Transverse colon (tissue), 4 donors: ENCODE data around the gene FREY1. TPM values are rescaled to one million over a fixed set of nuclear protein-coding genes. Genes with fewer than 3 reads are reported as not detected.

ENCODE experiments used
- DNase-seq: peaks from one replicate; pipeline ENCODE4 v3.0.0-alpha.2; 2019
- H3K27ac ChIP-seq, 4 donors: fragments of 200-600 bp; sonication (generic); 2 replicates each; pipeline ENCODE4 v1.5.1; 2016 to 2018; ENCODE audit warnings: inconsistent platforms in 4 of 4
- H3K27me3 ChIP-seq: fragments of 200-600 bp; sonication (generic); 2 replicates; pipeline ENCODE4 v1.5.1; 2017; ENCODE audit warnings: inconsistent platforms
- H3K36me3 ChIP-seq, 4 donors: fragments of 200-600 bp; sonication (generic); 2 replicates each; pipeline ENCODE4 v1.5.1; 2017 to 2019; ENCODE audit warnings: inconsistent platforms in 4 of 4
- H3K4me1 ChIP-seq, 4 donors: fragments of 200-600 bp; sonication (generic); 2 replicates each; pipeline ENCODE4 v1.5.1; 2017 to 2020; ENCODE audit warnings: inconsistent platforms in 4 of 4
- H3K4me3 ChIP-seq, 4 donors: fragments of 200-600 bp; sonication (generic); 1 replicate in 1 of 4; 2 replicates in 3 of 4; pipeline versions ENCODE4 v1.5.1 to v1.6.1; 2017 to 2019; ENCODE audit warnings: inconsistent platforms in 4 of 4
- H3K9me3 ChIP-seq, 2 donors: fragments of 200-600 bp; sonication (generic); 2 replicates each; pipeline ENCODE4 v1.5.1; 2017 to 2019; ENCODE audit warnings: inconsistent platforms in 2 of 2
- EP300 ChIP-seq: sonication (generic); formaldehyde crosslinking; IDR thresholded peaks from one replicate; pipeline ENCODE4 v1.6.1; 2017; ENCODE audit warnings: antibody characterized with exemption, low read depth
- POLR2A ChIP-seq: fragments of 450-650 bp; IDR thresholded peaks from one replicate; pipeline ENCODE4 v1.6.1; 2016; ENCODE audit warnings: antibody characterized with exemption, mild to moderate bottlenecking, moderate library complexity
- POLR2AphosphoS5 ChIP-seq, 3 donors: sonication (generic); formaldehyde crosslinking; IDR thresholded peaks; one replicate each; pipeline ENCODE4 v1.6.1; 2016; ENCODE audit warnings: antibody characterized with exemption in 3 of 3
- WGBS, 2 donors: methylation state at CpG; one replicate each; pipeline ENCODE4 v1.1.5; 2018; ENCODE audit warnings: low coverage in 1 of 2; 5-methylcytosine and 5-hydroxymethylcytosine counted together
- in situ Hi-C, 4 donors: fragments of 200-750 bp; cut with MboI; loops; one replicate each; pipeline versions ENCODE4 v1.15.0 to v1.15.1; 2017; ENCODE audit warnings: low sequenced_read_pairs in 3 of 4, low pct_ligation_motif_present in 1 of 4, low pct_unique_long_range_greater_than_20kb in 1 of 4
- intact Hi-C: fragments of 100-400 bp; cut with DNase I; formaldehyde crosslinking; loops from one replicate; pipeline ENCODE4 v1.15.1; 2023; ENCODE audit warnings: low total_unique reads
- total RNA-seq, 4 donors: library from RNA; depleted of rRNA; stranded (reverse); fragments of >200 nt; gene quantifications; one replicate each; pipeline ENCODE4 v1.1.0, GENCODE V29; 2016
- TF ChIP-seq, protein P1 (sequence below), 5 experiments: fragments of 200-600 bp in 3 of 5; fragments of 450-650 bp in 2 of 5; sonication (generic) in 3 of 5; IDR thresholded peaks; 1 replicate in 2 of 5; 2 replicates in 3 of 5; pipeline ENCODE4 v1.5.1; 2016 to 2017; ENCODE audit warnings: antibody characterized with exemption in 5 of 5, inconsistent platforms in 3 of 5, mild to moderate bottlenecking in 2 of 5, moderate library complexity in 1 of 5

The FREY1 gene
- total RNA-seq, 4 donors from 2014 or later, result 0.82 to 2.7 TPM; not detected in 2

DNA sequence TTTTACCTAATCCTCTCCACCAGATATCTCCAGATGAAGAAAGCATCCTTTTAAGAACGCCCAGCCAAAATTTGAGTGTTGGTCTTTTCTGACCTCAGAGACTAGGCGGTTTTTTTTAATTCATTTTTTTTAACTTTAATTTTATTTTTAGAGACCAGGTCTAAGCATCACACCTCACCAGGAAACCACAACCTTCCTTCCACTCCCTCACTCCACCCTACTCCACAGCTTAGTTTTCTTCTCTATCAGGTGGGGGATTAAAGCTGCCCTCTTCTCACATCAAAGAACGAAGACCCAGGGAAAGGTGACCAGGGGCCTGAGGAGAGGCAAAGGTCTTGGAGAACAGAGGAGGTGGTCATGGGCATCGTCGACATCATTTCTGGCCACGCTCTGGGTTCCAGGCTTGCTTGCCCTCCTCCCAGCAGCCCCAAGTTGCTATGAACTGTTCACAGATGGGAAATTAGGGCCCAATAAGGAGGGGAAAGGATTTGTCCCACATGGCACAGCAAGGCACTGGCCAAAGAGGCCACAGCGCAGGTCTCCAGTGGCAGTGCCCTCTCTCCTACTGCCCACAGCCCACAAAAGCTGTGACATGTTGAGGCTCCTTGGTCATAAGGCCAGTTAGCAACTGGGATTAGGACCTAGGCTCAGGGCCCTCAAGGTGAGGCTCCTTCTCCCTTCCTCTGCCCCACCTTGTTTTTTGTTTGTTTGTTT lies 12.0 kb upstream of the FREY1 start:
- in situ Hi-C loops, result loop anchor here in 1 of 4 donors (10.0 kb wide), 1 partner anchor 64 kb away; no protein-coding TSS in a partner anchor
- H3K27me3 ChIP-seq, result peaks cover 28% of the 10 kb centered on the region
- H3K9me3 ChIP-seq, result no peaks in the 10 kb centered on the region
- TF ChIP-seq, protein P1, sequence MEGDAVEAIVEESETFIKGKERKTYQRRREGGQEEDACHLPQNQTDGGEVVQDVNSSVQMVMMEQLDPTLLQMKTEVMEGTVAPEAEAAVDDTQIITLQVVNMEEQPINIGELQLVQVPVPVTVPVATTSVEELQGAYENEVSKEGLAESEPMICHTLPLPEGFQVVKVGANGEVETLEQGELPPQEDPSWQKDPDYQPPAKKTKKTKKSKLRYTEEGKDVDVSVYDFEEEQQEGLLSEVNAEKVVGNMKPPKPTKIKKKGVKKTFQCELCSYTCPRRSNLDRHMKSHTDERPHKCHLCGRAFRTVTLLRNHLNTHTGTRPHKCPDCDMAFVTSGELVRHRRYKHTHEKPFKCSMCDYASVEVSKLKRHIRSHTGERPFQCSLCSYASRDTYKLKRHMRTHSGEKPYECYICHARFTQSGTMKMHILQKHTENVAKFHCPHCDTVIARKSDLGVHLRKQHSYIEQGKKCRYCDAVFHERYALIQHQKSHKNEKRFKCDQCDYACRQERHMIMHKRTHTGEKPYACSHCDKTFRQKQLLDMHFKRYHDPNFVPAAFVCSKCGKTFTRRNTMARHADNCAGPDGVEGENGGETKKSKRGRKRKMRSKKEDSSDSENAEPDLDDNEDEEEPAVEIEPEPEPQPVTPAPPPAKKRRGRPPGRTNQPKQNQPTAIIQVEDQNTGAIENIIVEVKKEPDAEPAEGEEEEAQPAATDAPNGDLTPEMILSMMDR (IDR thresholded peaks at IDR 0.05), result no peak
- TF ChIP-seq EP300, result no peak
- no peak for TF ChIP-seq POLR2AphosphoS5 (IDR thresholded peaks at IDR 0.05)
- TF ChIP-seq POLR2A, result no peak
- DNase-seq, result no peak
- peak overlapping the region; percentile 88 to 97 (median 92) for H3K27ac ChIP-seq
- peaks cover 21 to 39% (median 29%) of the 10 kb centered on the region in 4 donors for H3K4me1 ChIP-seq
- peak overlapping the region in 2 of 4 donors; percentile 87 to 93 for H3K4me3 ChIP-seq
- intact Hi-C loops, result loop anchor here (2.0 kb wide), 1 partner anchor 76 kb away; no protein-coding TSS in a partner anchor
- peaks cover 0 to 10% (median 1%) of the 10 kb centered on the region in 4 donors for H3K36me3 ChIP-seq
- WGBS, 2 donors, result 45 to 61% methylated on average over 6 to 7 of the region's 7 CpGs

- peak; percentile 91 to 93 (median 91) for TF ChIP-seq POLR2AphosphoS5 (IDR thresholded peaks at IDR 0.05)
- TF ChIP-seq, protein P1 (IDR thresholded peaks at IDR 0.05), result no peak
- peak; percentile 59 for TF ChIP-seq POLR2A
- no peak for TF ChIP-seq EP300
- in situ Hi-C loops (loop anchor here in 1 of 4 donors (10.0 kb wide), 1 partner anchor 64 kb away; no protein-coding TSS in a partner anchor), intact Hi-C loops (loop anchor here (2.0 kb wide), 1 partner anchor 76 kb away; no protein-coding TSS in a partner anchor)
- Histone ChIP-seq H3K4me1 (peaks cover 21 to 39% (median 29%) of the 10 kb centered on the region in 4 donors), H3K36me3 (peaks cover 0 to 17% (median 4%) of the 10 kb centered on the region in 4 donors), H3K27me3 (peaks cover 25% of the 10 kb centered on the region), H3K9me3 (no peaks in the 10 kb centered on the region), H3K27ac (peak overlapping the region; percentile 88 to 97 (median 92)), H3K4me3 (peak overlapping the region; percentile 46 to 93 (median 84))
- peak; percentile 90 for DNase-seq
- WGBS, 2 donors, result 0% methylated on average over 38 of the region's 38 CpGs; no CpG with 5 or more reads in 1 of the 2 donors
These were observed 11.4 kb upstream of the FREY1 start for GRCh38 chr11:45918331-45918941.

DNA sequence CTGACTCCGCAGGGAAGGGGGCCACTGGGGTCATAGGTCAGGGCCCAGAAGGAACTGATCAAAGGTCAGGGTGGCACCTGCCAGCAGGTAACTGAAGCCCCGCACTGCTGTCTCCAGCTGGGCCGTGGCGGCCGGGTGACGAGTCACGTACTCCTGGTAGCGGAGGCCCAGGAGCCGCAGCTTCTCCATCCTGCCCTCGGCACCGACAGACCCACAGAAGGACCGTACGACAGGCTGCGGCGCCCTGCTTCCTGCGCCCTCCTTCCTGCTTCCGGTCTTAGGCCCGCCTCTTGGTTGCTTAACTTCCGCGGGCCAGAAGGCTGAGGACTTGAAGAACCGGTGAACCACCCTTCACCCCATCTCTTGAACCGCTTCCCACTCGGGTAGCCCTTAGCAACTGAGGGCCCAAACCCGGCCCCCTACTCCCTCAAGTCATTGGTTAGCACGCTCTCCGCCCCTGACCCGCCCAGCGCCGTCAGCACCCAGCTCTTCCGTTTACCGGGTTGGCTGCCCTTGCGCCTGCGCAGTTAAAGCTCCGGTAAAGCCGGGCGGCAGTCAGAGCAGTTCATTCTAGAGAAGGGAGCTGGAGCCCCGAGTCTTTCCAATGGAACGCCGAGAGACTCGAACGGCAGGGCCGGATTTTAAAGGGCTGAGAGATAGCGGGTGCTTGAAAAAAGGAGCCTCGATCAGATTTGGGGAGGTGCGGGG lies 10.7 kb upstream of the FREY1 start, which contains the start of gene PEX16:
TSS of gene PEX16 (minus strand) at position 255 of the 708 bp plus-strand sequence. CDS start at position 189, 66 bp downstream.
- 0% methylated on average over 45 of the region's 45 CpGs; no CpG with 5 or more reads in 1 of the 2 donors for WGBS, 2 donors
- peak within 1 kb of the TSS; percentile 46 to 93 (median 84) for H3K4me3 ChIP-seq
- peaks cover 18% of the 10 kb centered on the region for H3K27me3 ChIP-seq
- peaks cover 21 to 34% (median 23%) of the 10 kb centered on the region in 4 donors for H3K4me1 ChIP-seq
- no peaks in the 10 kb centered on the region for H3K9me3 ChIP-seq
- intact Hi-C loops, result loop anchor here (2.0 kb wide), 1 partner anchor 75 kb away; no protein-coding TSS in a partner anchor
- H3K27ac ChIP-seq, result peak within 1 kb of the TSS; percentile 88 to 97 (median 92)
- H3K36me3 ChIP-seq, result peaks cover 0 to 22% (median 6%) of the 10 kb centered on the region in 4 donors
- peak; percentile 97 for DNase-seq
- TF ChIP-seq EP300, result no peak
- peak; percentile 82 to 95 (median 93) for TF ChIP-seq POLR2AphosphoS5 (IDR thresholded peaks at IDR 0.05)
- TF ChIP-seq, protein P1 (IDR thresholded peaks at IDR 0.05), result no peak
- TF ChIP-seq POLR2A, result peak; percentile 86
- in situ Hi-C loops, result loop anchor here in 1 of 4 donors (10.0 kb wide), 1 partner anchor 63 kb away; no protein-coding TSS in a partner anchor
